GM21786 (cell line): ENCODE measurements around the gene GSTM1.

Experiments
- ATAC-seq: cut with Tn5 transposase; IDR thresholded peaks from one replicate; pipeline ENCODE4 v1.9.1; 2021; ENCODE audit not compliant: unreplicated experiment

GSTM1 gene

GRCh38 chr1:109687641-109688499 lies at the start of gene GSTM1:
TSS of gene GSTM1 (plus strand) at chr1:109687817. CDS start at chr1:109687874, 57 bp downstream.
- ATAC-seq, result peak; percentile 96

GRCh38 chr1:109639063-109639840 lies 48.4 kb upstream of the GSTM1 start:
- no peak for ATAC-seq

DNA sequence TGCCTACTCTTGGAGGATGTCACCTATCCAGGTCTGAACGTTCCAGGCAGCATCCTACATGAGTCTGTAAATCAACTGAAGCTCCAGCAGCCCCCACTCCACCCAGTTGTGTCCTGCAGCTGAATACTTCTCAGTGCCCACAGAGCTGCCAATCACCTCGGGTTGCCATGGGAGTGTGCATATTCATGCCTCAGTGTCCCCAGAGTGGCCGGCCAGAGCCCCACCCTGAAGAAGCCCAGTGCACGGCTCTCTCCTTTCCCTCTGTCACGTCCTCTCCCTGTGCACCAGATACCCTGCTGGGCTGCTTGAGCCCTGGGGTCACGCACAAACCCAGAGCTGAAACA lies 47.8 kb upstream of the GSTM1 start:
- ATAC-seq, result no peak

DNA sequence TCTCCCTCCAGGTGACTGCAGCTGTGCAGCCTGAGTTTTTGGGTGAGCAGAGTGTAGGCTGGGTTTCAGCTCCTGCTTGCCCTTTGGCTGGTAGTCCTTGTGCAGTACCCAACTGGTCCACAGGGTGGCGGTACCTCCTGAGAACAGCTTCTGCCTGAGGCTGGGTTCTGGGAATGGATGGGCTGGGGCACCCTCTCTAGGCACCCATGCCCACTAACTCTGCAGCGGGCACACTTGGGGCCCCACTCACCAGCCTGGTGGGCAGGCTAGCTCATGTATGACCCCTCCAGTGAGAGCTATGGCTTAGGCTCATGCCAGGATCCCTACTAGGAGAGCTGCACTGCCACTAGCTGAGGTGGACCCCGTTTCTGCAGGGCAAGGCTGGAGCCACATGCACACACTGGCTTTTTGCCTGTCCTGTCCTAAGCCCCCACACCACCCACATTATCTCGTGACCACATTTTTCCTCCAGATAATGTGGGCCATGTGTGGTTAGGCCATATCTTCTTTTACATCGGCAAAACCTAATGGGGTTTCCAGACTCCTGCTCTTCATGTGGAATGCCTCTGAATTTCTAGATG lies 47.2 kb upstream of the GSTM1 start:
- peak; percentile 69 for ATAC-seq

DNA sequence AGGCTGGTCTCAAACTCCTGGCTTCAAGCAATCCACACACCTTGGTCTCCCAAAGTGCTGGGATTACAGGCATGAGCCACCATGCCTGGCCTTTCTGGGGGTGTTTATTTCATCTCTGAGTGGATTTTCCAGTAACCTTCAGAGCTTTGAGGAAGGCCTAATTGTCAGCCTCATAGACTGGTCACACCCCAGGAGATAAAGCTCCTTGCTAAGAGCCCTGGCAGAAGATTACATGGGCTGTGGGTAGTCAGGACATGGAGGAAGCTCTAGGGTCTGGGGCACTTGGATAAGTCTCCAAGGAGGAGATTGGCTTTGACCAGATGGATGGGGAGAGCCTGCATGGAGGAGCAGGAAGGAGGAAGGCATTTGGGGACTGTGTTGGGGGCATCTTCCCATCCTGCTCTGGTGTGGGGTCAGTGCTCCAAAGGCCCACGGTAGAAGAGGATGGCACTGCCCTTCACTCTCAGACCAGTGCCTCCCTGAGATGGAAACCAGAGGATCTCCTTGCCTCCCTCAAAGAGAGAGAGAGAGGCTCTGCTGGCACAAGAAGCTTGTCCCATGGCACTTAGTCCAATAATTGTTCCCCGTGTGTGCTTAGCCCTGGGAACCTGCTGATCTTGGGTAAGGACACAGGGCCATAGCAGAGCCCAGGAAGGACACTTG lies 46.4 kb upstream of the GSTM1 start:
- no peak for ATAC-seq

DNA sequence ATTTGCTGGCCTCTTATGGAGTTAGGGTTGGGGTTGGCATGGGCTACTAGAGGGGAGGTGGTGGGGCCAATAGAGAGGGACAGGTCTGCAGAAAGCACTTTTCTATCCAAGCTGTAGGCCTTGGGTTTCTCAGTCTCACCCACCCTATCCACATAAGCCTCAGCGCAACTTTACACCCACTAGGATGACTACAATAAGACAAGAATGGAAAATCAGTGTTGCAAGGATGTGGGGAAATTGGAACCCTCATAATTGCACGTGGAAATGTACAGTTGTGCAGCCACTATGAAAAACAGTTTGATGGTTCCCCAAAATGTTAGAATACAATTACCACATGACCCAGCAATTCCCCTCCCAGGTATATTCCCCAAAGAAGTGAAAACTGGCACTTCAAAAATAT lies 45.8 kb upstream of the GSTM1 start:
- ATAC-seq, result no peak

GRCh38 chr1:109642626-109643025 lies 45.0 kb upstream of the GSTM1 start:
- no peak for ATAC-seq

DNA sequence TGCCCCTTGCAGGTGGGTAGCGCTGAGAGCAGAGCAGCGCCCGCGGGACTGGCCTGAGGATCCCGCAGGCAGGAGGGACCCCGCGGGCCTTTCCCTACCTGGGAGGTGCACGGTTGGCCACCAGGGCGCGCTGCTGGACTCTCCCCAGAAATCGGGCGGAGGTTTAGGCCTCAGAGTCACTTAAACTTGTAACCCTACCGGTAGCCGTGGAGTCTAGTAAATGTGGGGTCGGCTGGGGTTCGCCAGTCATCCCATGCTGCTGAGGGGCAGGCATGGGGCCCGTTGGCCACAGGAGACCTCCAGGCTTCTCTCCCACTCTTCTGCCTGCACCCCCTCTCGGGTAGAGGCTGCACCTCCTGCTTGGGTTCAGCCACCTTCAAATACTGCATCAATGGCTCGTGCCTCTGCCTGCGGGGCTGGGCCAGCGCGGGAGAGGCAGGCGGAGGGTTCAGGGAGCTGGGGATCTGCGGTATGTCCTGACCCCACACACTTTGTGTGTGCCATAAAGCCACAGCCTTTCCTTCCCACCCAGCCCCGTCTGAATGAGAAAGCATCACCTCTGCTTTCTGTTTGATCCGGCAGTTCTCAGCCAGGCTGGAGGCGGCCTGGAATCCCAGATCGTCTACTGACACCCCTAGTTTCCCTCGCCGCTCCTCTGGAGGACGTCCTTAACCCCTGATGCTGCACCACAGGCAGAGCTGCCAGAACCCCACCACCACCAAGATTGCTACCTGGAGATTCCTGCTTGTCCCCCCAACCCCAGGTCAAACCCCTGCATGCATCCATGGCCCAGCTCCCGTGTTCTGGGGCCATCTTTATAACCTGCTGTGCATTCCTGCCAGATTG lies 44.0 kb upstream of the GSTM1 start:
- ATAC-seq, result peak; percentile 73

DNA sequence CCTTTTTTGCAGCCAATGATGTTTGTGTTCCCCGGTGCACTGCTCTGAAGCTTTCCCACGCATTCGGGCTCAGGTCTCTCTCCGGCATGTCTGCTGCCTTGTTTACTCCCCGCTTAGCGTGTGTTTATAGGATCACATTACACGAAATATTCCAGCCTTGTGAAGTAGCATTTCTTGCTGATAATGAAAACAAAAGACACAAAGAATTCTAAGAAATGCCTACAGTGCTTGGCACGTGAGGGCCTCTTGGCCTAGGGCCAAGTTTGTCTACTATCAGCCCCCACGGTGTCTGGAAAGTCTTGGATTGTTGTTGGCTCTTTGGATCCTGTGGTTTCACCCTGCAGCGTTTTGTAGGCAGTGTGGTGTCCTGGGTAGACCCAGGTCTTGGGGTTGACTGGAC lies 42.9 kb upstream of the GSTM1 start:
- no peak for ATAC-seq

DNA sequence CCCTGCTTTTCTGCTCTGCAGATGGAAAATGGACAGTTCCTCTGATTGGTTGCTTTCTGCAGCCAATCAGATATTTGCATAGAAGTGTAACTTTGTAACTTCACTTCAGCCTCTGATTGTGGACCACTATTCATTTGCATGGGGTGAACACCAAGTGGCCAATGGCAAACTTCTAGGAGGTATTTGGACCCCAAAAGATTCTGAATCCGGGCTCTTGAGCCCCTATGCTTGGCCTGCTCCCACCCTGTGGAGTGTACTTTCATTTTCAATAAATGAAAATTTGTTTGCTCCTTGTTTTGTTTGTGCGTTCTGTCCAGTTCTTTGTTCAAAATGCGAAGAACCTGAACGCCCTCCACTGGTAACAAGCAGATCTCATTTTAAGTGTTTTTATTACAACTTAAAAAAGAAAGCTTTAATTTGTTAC lies 38.1 kb upstream of the GSTM1 start:
- ATAC-seq, result no peak

DNA sequence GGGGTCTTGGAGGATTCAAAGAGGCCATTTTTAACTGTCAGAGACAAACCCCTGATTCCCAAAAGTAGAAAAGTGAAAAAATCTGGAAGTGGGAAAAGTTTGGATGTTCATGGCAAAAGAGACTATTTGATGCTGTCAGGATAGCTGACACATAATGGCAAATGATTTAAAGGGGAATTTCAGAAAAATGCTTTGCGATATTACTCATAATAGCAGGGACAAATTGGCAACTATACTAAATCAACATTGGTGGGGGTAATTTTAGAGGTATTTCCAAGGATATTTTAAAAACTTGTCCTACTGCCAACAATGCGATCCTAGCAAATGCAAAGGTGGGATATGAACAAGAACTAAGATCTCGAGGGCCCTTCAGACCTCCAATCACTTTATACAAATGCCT lies 37.0 kb upstream of the GSTM1 start:
- no peak for ATAC-seq

GRCh38 chr1:109652402-109652801 lies 35.2 kb upstream of the GSTM1 start:
- ATAC-seq, result no peak

DNA sequence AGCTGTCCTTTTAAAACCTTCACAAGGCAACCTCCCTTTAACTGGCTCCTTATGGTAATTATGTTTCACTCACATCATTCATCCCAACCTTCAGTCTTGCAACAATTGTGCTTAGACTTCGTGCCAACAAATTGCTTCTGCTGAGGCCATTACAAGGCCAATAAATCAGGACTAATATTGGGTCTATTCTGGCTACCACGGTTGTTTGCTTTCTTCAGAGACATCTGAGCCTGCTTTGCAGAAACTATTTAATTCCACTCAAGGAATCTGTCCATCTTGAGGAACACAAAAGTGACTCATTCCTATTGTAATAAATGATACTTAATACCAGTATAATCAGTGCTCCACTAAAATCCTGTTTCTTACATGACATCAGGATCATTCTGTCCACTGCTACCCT lies 34.3 kb upstream of the GSTM1 start:
- no peak for ATAC-seq

DNA sequence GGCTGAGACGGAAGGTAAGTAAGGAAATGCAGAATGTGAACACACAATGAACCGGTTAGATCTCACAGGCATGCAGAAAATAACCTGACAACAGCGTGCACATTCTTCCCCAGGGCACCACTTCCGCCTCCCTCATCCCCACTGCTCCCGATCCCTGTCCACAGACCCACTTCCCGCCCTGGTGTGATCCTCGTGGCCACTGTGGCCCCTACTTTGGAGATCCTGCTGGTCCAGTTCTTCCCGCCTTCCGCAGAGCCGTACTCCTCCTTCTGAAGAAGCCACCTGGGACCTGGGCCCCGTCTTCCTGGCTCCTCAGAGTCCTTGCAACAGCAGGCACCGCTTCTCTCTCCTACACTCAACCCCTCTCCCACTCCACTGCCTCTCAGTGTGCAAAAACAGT lies 33.1 kb upstream of the GSTM1 start:
- ATAC-seq, result no peak

- ATAC-seq, result peak; percentile 92
Observed at GRCh38 chr1:109655615-109656519, 31.8 kb upstream of the GSTM1 start, which contains the start of gene GSTM4. TSS of gene GSTM4 (plus strand) at chr1:109656099. CDS start at chr1:109656390, 291 bp downstream.

DNA sequence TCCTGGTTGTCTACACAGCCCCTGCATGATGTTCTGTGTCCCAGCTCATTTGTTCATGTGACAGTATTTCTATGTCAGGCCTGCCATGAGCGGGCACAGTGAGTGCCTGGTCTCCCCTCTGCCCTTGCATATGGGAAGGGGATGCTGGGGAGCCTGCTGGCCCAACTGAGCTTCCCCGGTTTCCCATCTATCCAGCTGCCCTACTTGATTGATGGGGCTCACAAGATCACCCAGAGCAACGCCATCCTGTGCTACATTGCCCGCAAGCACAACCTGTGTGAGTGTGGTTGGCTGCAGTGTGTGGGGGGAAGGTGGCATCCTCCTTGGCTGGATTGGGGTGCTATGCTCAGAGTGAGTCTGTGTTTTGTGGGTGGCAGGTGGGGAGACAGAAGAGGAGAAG lies 30.2 kb upstream of the GSTM1 start:
- no peak for ATAC-seq

DNA sequence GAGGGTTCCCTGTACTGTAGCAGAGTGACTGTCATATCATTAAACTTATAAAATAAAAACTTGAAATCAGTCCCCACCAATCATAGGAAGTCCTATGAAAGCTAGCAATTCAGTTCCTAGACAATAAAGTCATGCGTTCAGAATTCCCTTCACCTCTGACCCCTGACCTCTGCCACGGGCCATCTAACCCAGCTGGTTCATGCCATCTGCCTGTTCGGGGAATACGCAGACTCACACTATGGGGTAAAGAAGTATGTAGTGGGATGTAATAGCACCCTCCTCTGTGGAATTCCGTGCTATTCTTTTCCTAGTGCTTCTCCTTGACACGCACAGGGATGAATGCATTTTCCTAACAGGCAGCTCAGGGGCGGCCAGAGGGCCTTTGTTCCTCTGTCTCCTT lies 29.6 kb upstream of the GSTM1 start:
- no peak for ATAC-seq

DNA sequence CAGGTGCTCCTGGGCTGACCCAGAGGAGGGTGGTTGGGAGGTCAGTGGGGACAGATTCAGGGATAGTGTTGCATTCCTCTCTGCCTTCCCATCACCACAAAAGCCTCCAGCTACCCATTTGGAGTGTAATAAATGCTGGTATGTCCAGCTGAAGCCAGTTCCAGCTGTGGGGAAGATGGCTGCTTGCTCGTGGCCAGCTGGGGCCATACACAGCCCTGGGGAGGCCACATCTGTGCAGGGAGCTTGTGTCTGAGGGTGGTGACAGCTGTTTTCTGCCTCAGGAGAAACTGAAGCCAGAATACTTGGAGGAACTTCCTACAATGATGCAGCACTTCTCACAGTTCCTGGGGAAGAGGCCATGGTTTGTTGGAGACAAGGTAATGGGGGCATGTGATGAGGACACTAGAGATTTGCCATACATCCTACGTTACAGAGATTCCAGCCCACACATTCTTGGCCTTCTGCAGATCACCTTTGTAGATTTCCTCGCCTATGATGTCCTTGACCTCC lies 29.0 kb upstream of the GSTM1 start:
- ATAC-seq, result no peak

DNA sequence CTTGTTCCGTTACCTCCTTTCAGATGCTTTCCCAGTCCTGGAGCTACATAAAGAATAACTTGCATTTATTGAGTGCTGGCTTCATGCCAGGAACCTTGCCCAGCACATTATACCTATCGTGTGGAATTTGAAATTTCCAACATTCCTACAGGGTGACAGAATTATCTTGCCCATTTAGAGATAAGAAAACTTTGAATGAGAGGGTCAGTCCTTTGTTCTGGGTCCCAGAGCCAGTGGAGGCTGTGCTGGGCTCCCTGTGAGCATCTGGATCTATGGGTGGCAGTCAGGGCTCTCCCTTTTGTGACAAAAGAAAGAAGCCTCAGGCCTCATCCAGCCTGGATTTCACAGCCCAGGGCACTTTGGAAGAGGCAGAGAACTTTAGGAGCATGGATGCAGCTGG lies 28.5 kb upstream of the GSTM1 start:
- no peak for ATAC-seq
